SU-DHL-6 (cell line): Measurements from ENCODE around the gene SLC5A5.

Experiments
- CTCF ChIP-seq: fragments of 200-600 bp; sonication (generic); IDR thresholded peaks from one replicate; pipeline ENCODE4 v1.5.1; 2017; ENCODE audit warnings: antibody characterized with exemption, mild to moderate bottlenecking, low read length, moderate library complexity; ENCODE audit not compliant: insufficient read depth, poor library complexity, severe bottlenecking
- EZH2phosphoT487 ChIP-seq: fragments of 200-600 bp; sonication (generic), shearing (Covaris generic); conservative IDR thresholded peaks from 2 replicates; pipeline ENCODE4 v1.6.1; 2018; ENCODE audit warnings: mild to moderate bottlenecking, antibody characterized with exemption, low read length, moderate library complexity, mixed read lengths

DNA sequence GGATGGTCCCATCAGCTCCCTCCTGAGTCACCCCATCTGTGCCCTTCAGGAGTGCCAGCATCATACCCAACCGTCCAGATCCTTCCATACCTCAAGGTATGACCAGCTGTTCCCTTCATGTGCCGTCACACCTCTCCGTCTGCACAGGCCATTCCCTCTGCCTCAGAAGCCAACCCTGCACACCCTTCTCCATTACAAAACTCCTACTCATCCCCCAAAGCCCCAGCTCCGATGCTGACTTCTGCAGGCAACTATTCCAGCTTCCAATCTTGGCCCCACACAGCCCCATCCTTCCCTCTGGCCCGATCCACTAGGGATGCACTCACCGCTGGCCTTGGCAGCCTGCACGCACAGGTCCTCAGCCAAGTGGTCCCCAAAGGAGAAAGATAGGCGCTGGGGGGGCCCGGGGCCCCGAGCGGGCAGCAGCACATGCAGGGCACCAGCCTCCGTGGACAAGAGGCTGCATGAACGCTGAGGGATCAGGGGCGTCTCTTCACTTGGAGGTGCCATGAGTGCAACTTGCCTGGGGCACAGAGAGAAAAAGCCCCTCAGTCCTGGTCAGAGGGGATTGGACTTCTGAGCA, 27.7 kb upstream of the SLC5A5 start:
- TF ChIP-seq CTCF (no peak), EZH2phosphoT487 (no peak)
